ENCODE results near the gene TACC3.
A peak's percentile ranks its signal among the peaks of the same experiment; 100 is the strongest.

DNA sequence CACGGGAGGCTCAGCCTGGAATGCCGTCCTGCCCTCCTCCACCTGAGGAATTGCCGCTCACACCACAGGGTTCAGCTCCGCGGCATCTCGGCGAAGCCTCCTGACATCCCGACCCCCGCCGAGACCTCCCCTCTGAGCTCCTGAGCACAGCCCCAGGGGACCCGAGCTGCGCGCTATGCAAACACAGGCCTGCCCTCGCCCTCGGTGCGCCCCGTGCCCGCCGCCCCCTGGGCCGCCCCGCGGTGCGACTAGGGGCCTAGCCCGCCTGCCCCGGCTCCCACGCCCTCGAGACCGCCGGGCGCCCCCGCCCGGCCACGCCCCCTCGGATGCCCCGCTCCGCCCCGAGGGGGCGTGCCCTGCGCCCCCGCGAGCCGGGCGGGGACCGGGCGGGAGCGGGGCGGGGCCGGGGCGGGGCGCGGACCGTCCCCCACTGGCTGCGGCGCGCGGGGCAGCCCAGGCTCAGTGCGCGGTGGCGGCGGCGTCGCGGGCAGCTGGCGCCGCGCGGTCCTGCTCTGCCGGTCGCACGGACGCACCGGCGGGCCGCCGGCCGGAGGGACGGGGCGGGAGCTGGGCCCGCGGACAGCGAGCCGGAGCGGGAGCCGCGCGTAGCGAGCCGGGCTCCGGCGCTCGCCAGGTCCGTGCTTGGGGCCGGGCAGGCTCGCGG is 71.6 kb downstream of the TACC3 start, which contains the start of gene FGFR3:
- TF ChIP-seq, protein P1, sequence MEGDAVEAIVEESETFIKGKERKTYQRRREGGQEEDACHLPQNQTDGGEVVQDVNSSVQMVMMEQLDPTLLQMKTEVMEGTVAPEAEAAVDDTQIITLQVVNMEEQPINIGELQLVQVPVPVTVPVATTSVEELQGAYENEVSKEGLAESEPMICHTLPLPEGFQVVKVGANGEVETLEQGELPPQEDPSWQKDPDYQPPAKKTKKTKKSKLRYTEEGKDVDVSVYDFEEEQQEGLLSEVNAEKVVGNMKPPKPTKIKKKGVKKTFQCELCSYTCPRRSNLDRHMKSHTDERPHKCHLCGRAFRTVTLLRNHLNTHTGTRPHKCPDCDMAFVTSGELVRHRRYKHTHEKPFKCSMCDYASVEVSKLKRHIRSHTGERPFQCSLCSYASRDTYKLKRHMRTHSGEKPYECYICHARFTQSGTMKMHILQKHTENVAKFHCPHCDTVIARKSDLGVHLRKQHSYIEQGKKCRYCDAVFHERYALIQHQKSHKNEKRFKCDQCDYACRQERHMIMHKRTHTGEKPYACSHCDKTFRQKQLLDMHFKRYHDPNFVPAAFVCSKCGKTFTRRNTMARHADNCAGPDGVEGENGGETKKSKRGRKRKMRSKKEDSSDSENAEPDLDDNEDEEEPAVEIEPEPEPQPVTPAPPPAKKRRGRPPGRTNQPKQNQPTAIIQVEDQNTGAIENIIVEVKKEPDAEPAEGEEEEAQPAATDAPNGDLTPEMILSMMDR (IDR thresholded peaks at IDR 0.05; ENCODE audit: insufficient read depth, low read depth, low read length): no peak
- TF ChIP-seq EZH2 (IDR thresholded peaks at IDR 0.05; ENCODE audit: insufficient read depth, low read length): peak; percentile 77

All from astrocyte (in vitro differentiated cells and primary cell).